SK-N-SH (cell line): ENCODE data around the gene SHISA4. TPM values are rescaled to one million over a fixed set of nuclear protein-coding genes. Genes with fewer than 3 reads are reported as not detected.

Experiments
- CTCF ChIA-PET: fragments of 300-600, 350-600 bp; formaldehyde crosslinking; extraction: SDS; loops from one replicate; lab custom pipeline; 2021; lab: Yijun Ruan, JAX
- POLR2A ChIA-PET: fragments of 350-600 bp; sonication (Branson Sonifier 250); formaldehyde crosslinking; extraction: SDS; loops from one replicate; lab custom pipeline; 2020; ENCODE audit warnings: antibody characterized with exemption, inconsistent platforms; lab: Yijun Ruan, JAX
- DNase-seq: peaks from one replicate; pipeline ENCODE4 v3.0.0; 2012
- H2AFZ ChIP-seq: fragments of 200-600 bp; sonication (generic); 2 replicates; pipeline ENCODE4 v1.8.1; 2016; ENCODE audit warnings: antibody characterized with exemption, mild to moderate bottlenecking, low read depth
- H3F3A ChIP-seq: fragments of 200-600 bp; sonication (generic); replicated peaks from 2 replicates; pipeline ENCODE3; 2016; ENCODE audit warnings: antibody characterized with exemption, mild to moderate bottlenecking; ENCODE audit not compliant: insufficient read depth
- H3K27ac ChIP-seq, 2 experiments: fragments of 200-500 bp in 1 of 2; fragments of 200-600 bp in 1 of 2; sonication (Bioruptor generic) in 1 of 2; sonication (generic), shearing (Covaris generic) in 1 of 2; 2 replicates each; pipeline versions ENCODE4 v1.5.1 to v1.6.1; 2014 to 2016; ENCODE audit warnings: low read depth in 2 of 2, inconsistent platforms in 1 of 2, low read length in 1 of 2, mild to moderate bottlenecking in 1 of 2, mixed read lengths in 1 of 2
- H3K27me3 ChIP-seq: fragments of 200-600 bp; sonication (generic), shearing (Covaris generic); 2 replicates; pipeline ENCODE4 v1.6.1; 2016; ENCODE audit warnings: mixed run types; ENCODE audit not compliant: insufficient read depth
- H3K36me3 ChIP-seq, 2 experiments: fragments of 200-500 bp in 1 of 2; fragments of 200-600 bp in 1 of 2; sonication (Bioruptor generic) in 1 of 2; sonication (generic) in 1 of 2; replicated peaks in 1 of 2; 2 replicates each; pipeline versions ENCODE3 to v1.5.1; 2014 to 2016; ENCODE audit warnings: low read length in 1 of 2, mild to moderate bottlenecking in 1 of 2; ENCODE audit not compliant: insufficient read depth in 2 of 2, control insufficient read depth in 1 of 2
- H3K4me1 ChIP-seq, 2 experiments: fragments of 200-500 bp in 1 of 2; fragments of 200-600 bp in 1 of 2; sonication (Bioruptor generic) in 1 of 2; sonication (generic), shearing (Covaris generic) in 1 of 2; 2 replicates each; pipeline versions ENCODE4 v1.5.1 to v1.6.1; 2014 to 2016; ENCODE audit warnings: low read depth in 1 of 2, low read length in 1 of 2, mixed run types in 1 of 2; ENCODE audit not compliant: insufficient read depth in 2 of 2, control insufficient read depth in 1 of 2
- H3K4me2 ChIP-seq: fragments of 200-600 bp; sonication (generic), shearing (Covaris generic); 2 replicates; pipeline ENCODE4 v1.6.1; 2017; ENCODE audit warnings: mixed run types
- H3K4me3 ChIP-seq, 2 experiments: fragments of 200-500 bp in 1 of 2; fragments of 200-600 bp in 1 of 2; sonication (Bioruptor generic) in 1 of 2; sonication (generic), shearing (Covaris generic) in 1 of 2; 2 replicates each; pipeline versions ENCODE4 v1.5.1 to v1.8.1; 2014 to 2016; ENCODE audit warnings: low read depth in 2 of 2, inconsistent platforms in 1 of 2, low read length in 1 of 2, mild to moderate bottlenecking in 1 of 2, mixed read lengths in 1 of 2, moderate library complexity in 1 of 2
- H3K79me2 ChIP-seq: fragments of 200-600 bp; sonication (generic); 2 replicates; pipeline ENCODE4 v1.8.1; 2017; ENCODE audit warnings: mild to moderate bottlenecking; ENCODE audit not compliant: insufficient read depth
- H3K9ac ChIP-seq: fragments of 200-600 bp; sonication (generic); 2 replicates; pipeline ENCODE4 v1.6.1; 2017; ENCODE audit warnings: mixed run types
- H3K9me2 ChIP-seq: fragments of 200-600 bp; sonication (generic); 2 replicates; pipeline ENCODE4 v1.6.1; 2017; ENCODE audit warnings: mixed run types
- H3K9me3 ChIP-seq: fragments of 200-600 bp; sonication (generic); 2 replicates; pipeline ENCODE4 v1.6.1; 2017; ENCODE audit warnings: mixed run types, mild to moderate bottlenecking, moderate library complexity
- H4K20me1 ChIP-seq: fragments of 200-600 bp; sonication (generic); 2 replicates; pipeline ENCODE4 v1.6.1; 2017; ENCODE audit warnings: mild to moderate bottlenecking, mixed run types; ENCODE audit not compliant: insufficient read depth
- CTCF ChIP-seq: fragments of 200-600 bp; sonication (generic); IDR thresholded peaks from 2 replicates; pipeline ENCODE4 v1.6.1; 2017; ENCODE audit warnings: antibody characterized with exemption, mild to moderate bottlenecking, moderate library complexity
- EP300 ChIP-seq, 2 experiments: IDR thresholded peaks; 2 replicates each; pipeline versions ENCODE4 v1.4.0 to v1.6.1; 2012; ENCODE audit warnings: borderline replicate concordance in 1 of 2, low read depth in 1 of 2, low read length in 1 of 2
- GABPA ChIP-seq: IDR thresholded peaks from 2 replicates; pipeline ENCODE4 v1.4.0; 2012; ENCODE audit warnings: low read depth, mild to moderate bottlenecking
- GATA2 ChIP-seq: sonication (generic); formaldehyde crosslinking; IDR thresholded peaks from 2 replicates; pipeline ENCODE4 v1.5.0; 2020; ENCODE audit warnings: mild to moderate bottlenecking, missing genetic modification reagents
- IRF3 ChIP-seq: fragments of 150-350 bp; IDR thresholded peaks from 2 replicates; pipeline ENCODE4 v1.6.1; 2016; ENCODE audit warnings: mild to moderate bottlenecking, low read depth, low read length
- NRF1 ChIP-seq: IDR thresholded peaks from 2 replicates; pipeline ENCODE4 v1.6.1; 2012; ENCODE audit warnings: low read depth, mild to moderate bottlenecking, low read length
- POLR2AphosphoS5 ChIP-seq: IDR thresholded peaks from 2 replicates; pipeline ENCODE4 v1.6.1; 2012; ENCODE audit warnings: low read depth, low read length
- RAD21 ChIP-seq: IDR thresholded peaks from 2 replicates; pipeline ENCODE4 v1.6.1; 2012; ENCODE audit warnings: mild to moderate bottlenecking, low read length
- RCOR1 ChIP-seq: fragments of 150-350 bp; IDR thresholded peaks from 2 replicates; pipeline ENCODE4 v1.6.1; 2017; ENCODE audit warnings: antibody characterized with exemption, low read length
- RXRA ChIP-seq: IDR thresholded peaks from 2 replicates; pipeline ENCODE4 v1.4.0; 2012; ENCODE audit warnings: low read depth, mild to moderate bottlenecking, borderline replicate concordance
- TEAD4 ChIP-seq: IDR thresholded peaks from 2 replicates; pipeline ENCODE4 v1.4.0; 2012; ENCODE audit warnings: mild to moderate bottlenecking, borderline replicate concordance; ENCODE audit not compliant: insufficient read depth
- WGBS: methylation state at CpG from one replicate; pipeline ENCODE4 v1.1.6; 2017; ENCODE audit warnings: low lambda C conversion rate; 5-methylcytosine and 5-hydroxymethylcytosine counted together
- polyA plus RNA-seq, 3 experiments: library from polyadenylated mRNA; depleted of rRNA; stranded (reverse); fragments of >200 nt; gene quantifications; 2 replicates each; pipeline ENCODE4 v1.2.3, GENCODE V29; 2012
- small RNA-seq, 7 experiments: library from RNA; depleted of rRNA; stranded (forward); fragments of <200 nt; gene quantifications; one replicate each; pipeline ENCODE3, GENCODE V24; 2012

SHISA4 gene
- polyA plus RNA-seq, 1 of the 3 experiments (the other 2 are of a cell fraction), result 42.1 TPM

- H3K4me1 ChIP-seq, result peaks cover 0 to 14% of the 10 kb centered on the region in 2 experiments; a peak in 2 of 4 replicates
- H3K4me2 ChIP-seq, result no peak overlapping the region
- POLR2A ChIA-PET, result no interaction called here
- H3K4me3 ChIP-seq, result no peak overlapping the region
- CTCF ChIA-PET, result interaction anchor here (1.4 to 1.5 kb wide), 2 partner anchors 15 to 46 kb away, joined by 3 to 4 read pairs; no protein-coding TSS in a partner anchor
- no peak overlapping the region for H3K27ac ChIP-seq
- peaks cover 6% of the 10 kb centered on the region for H3F3A ChIP-seq
- H4K20me1 ChIP-seq, result no peaks in the 10 kb centered on the region
- TF ChIP-seq POLR2AphosphoS5 (no peak), EP300 (IDR thresholded peaks at IDR 0.05; ENCODE audit: borderline replicate concordance in 1 of 2, low read depth in 1 of 2, low read length in 1 of 2) (no peak), GABPA (no peak), IRF3 (no peak), RXRA (no peak), RCOR1 (no peak), RAD21 (no peak), TEAD4 (no peak), NRF1 (no peak), GATA2 (no peak), CTCF (no peak)
- TF ChIP-seq, all 33 proteins: peak for 0
- H3K36me3 ChIP-seq, result no peaks in the 10 kb centered on the region
- no peaks in the 10 kb centered on the region for H3K9me2 ChIP-seq
- H3K9ac ChIP-seq, result no peak overlapping the region
- no peak for DNase-seq
- no peak overlapping the region for H2AFZ ChIP-seq
- no peaks in the 10 kb centered on the region for H3K27me3 ChIP-seq
- no peaks in the 10 kb centered on the region for H3K79me2 ChIP-seq
- 100% methylated on average over 1 of the region's 1 CpG for WGBS
- no peaks in the 10 kb centered on the region for H3K9me3 ChIP-seq
Measured at GRCh38 chr1:201942129-201942495, 53.4 kb downstream of the SHISA4 start.

Small RNA genes lying within 50 kb of the gene (small RNA-seq; reads per million reads assigned to genes)
- gene MIR6739, result 0 to 0.10 (median 0) reads per million in 7 experiments

Other genes starting within 250 kb of the SHISA4 start
- 24.5 and 30.7 TPM in 2 replicates for gene IPO9, start 59.7 kb upstream of the SHISA4 start, polyA plus RNA-seq (2012; rRNA removed)
- gene LMOD1, start 57.6 kb downstream of the SHISA4 start, polyA plus RNA-seq (2012; rRNA removed), result 2.7 and 4.9 TPM in 2 replicates
- 33.6 and 51.6 TPM in 2 replicates for gene TIMM17A, start 66.6 kb downstream of the SHISA4 start, polyA plus RNA-seq (2012; rRNA removed)
- gene RNPEP, start 93.8 kb downstream of the SHISA4 start, polyA plus RNA-seq (2012; rRNA removed), result 36.7 and 46.7 TPM in 2 replicates
- 0.10 and 0.11 TPM in 2 replicates for gene ELF3, start 121.7 kb downstream of the SHISA4 start, polyA plus RNA-seq (2012; rRNA removed)
- gene GPR37L1, start 234.0 kb downstream of the SHISA4 start, polyA plus RNA-seq (2012; rRNA removed), result not detected in 2 replicates